Measurements from ENCODE around the gene COL8A1. TPM values are rescaled to one million over a fixed set of nuclear protein-coding genes. Genes with fewer than 3 reads are reported as not detected.

The COL8A1 gene
- total and polyA plus RNA-seq, 10 of the 15 experiments (the other 5 are each of a cell fraction or from before 2014, with no cell fraction given) = 0.04 to 0.73 (median 0.10) TPM; not detected in 5

DNA sequence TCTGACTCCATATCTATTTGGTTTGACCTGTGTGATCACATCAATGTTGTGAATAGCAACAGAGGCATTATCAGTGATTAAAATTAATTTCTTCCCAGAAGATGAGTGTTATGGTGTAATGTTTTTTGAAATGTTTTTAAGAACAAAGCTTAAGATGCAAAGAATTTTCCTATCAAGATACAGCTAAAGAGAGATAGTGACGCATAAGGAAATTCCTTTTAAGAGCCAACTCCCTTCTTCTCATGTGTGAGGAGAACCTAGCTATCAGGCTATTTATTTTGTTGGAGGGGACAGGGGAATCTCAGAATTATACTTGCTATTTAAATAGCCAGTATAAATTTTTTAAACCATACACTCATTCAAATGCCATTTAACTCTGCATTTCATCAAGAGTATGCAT, 71.3 kb downstream of the COL8A1 start (continued):
- TF ChIP-seq POLR2AphosphoS2 (IDR thresholded peaks at IDR 0.05; ENCODE audit: low read depth, low read length) (no peak), BMI1 (IDR thresholded peaks at IDR 0.05; ENCODE audit: borderline replicate concordance) (no peak), SPI1 (IDR thresholded peaks at IDR 0.05; ENCODE audit: borderline replicate concordance, insufficient read depth, low read depth, low read length) (no peak), ZBED1 (IDR thresholded peaks at IDR 0.05; ENCODE audit: borderline replicate concordance) (no peak), PAX5 (IDR thresholded peaks at IDR 0.05; ENCODE audit: borderline replicate concordance, low read depth, low read length) (no peak), EGR1 (IDR thresholded peaks at IDR 0.05; ENCODE audit: borderline replicate concordance in 1 of 2, low read depth in 2 of 2, low read length in 2 of 2) (no peak), KDM1A (IDR thresholded peaks at IDR 0.05; ENCODE audit: borderline replicate concordance) (no peak), CHD4 (IDR thresholded peaks at IDR 0.05) (no peak)

- no TSS peak for BruUV-seq (replicated peaks)
- no peak for TF ChIP-seq MEF2A (IDR thresholded peaks at IDR 0.05; ENCODE audit: insufficient read depth, low read depth, low read length)
- TF ChIP-seq, protein P1, sequence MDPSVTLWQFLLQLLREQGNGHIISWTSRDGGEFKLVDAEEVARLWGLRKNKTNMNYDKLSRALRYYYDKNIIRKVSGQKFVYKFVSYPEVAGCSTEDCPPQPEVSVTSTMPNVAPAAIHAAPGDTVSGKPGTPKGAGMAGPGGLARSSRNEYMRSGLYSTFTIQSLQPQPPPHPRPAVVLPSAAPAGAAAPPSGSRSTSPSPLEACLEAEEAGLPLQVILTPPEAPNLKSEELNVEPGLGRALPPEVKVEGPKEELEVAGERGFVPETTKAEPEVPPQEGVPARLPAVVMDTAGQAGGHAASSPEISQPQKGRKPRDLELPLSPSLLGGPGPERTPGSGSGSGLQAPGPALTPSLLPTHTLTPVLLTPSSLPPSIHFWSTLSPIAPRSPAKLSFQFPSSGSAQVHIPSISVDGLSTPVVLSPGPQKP (IDR thresholded peaks at IDR 0.05; ENCODE audit: low read depth, low read length) = no peak
- H3K4me3 ChIP-seq = no peak overlapping the region
- H3K27me3 ChIP-seq (replicated peaks in 1 of 2; ENCODE audit: control insufficient read depth in 2 of 2, insufficient read depth in 2 of 2, low read length in 1 of 2) = no peaks in the 10 kb centered on the region; a peak in 1 of 4 replicates
- no peak for DNase-seq (ENCODE audit: low read depth, low spot score)
- whole genome bisulfite sequencing (ENCODE audit: insufficient coverage, insufficient replicate concordance, low lambda C conversion rate, missing lambda C conversion rate) = 44% methylated on average over 3 of the region's 3 CpGs
- H3K4me2 ChIP-seq (ENCODE audit: control insufficient read depth, insufficient read depth) = no peak overlapping the region
- H2AFZ ChIP-seq (ENCODE audit: control insufficient read depth, low read depth, low read length) = no peak overlapping the region
- FAIRE-seq = no peak
- ATAC-seq = no peak
- in situ Hi-C loops (cut with MboI) = no loop called here
- ChIA-PET POLR2A (no interaction called here), RAD21 (ENCODE audit: unreplicated experiment) (no interaction called here), SMC1A (ENCODE audit: uncharacterized antibody, unreplicated experiment) (interaction anchor here (1.0 kb wide), 1 partner anchor 38 kb away, joined by 3 read pairs; no protein-coding TSS in a partner anchor), CTCF (no interaction called here)
- no peaks in the 10 kb centered on the region for H4K20me1 ChIP-seq (ENCODE audit: control insufficient read depth, insufficient read depth)
- H3K79me2 ChIP-seq (ENCODE audit: control insufficient read depth, insufficient read depth, low read length) = no peaks in the 10 kb centered on the region
- no peak overlapping the region for H3K27ac ChIP-seq (ENCODE audit: control insufficient read depth, insufficient read depth)
- H3K36me3 ChIP-seq (ENCODE audit: control insufficient read depth in 2 of 2, insufficient read depth in 2 of 2, low read length in 1 of 2) = no peaks in the 10 kb centered on the region
- H3K4me1 ChIP-seq (ENCODE audit: control insufficient read depth, insufficient read depth, low read length) = no peaks in the 10 kb centered on the region
- no peaks in the 10 kb centered on the region for H3K9me3 ChIP-seq (replicated peaks; ENCODE audit: control insufficient read depth, insufficient read depth, low read length)
- intact Hi-C loops (cut with micrococcal nuclease; ENCODE audit: unreplicated experiment) = no loop called here
- H3K9ac ChIP-seq (ENCODE audit: control insufficient read depth, insufficient read depth, low read length) = no peak overlapping the region
These were observed 71.7 kb downstream of the COL8A1 start for GRCh38 chr3:99710094-99710493.

All from GM12878 (cell line).